GM18502 (cell line): ENCODE data around the gene ART3.
"Not testable (repeated sequence)": the region's sequence is repeated elsewhere in the genome, so short reads cannot be mapped to it uniquely, and the experiment has no call there.

Experiments
- ATAC-seq: cut with Tn5 transposase; IDR thresholded peaks from one replicate; pipeline ENCODE4 v1.9.1; 2021; ENCODE audit warnings: mild to moderate bottlenecking; ENCODE audit not compliant: unreplicated experiment, poor library complexity

The ART3 gene, protein sequence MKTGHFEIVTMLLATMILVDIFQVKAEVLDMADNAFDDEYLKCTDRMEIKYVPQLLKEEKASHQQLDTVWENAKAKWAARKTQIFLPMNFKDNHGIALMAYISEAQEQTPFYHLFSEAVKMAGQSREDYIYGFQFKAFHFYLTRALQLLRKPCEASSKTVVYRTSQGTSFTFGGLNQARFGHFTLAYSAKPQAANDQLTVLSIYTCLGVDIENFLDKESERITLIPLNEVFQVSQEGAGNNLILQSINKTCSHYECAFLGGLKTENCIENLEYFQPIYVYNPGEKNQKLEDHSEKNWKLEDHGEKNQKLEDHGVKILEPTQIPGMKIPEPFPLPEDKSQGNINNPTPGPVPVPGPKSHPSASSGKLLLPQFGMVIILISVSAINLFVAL

DNA sequence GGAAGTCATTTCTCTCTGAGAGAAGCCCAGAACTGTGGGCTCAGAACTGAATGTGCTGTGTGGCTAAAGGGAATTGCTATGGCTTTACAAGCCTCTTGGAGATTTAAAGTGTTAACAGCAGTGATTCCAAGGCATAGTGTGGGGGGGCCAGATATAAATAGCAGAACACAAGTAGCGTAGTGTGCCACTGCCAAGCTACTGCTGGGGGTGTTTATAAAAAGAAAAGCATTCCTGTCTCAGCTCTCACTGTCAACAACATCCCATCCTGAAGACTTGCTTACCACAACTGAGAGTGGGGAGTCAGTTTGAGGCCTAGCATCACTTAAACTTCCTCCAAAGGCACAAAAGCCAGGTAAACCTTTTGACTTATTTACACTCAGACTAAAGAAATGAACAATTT is at the start of gene ART3:
Gene ART3 (plus strand): TSS at position 242 of the 400 bp plus-strand sequence. CDS start 1,181 bp downstream, outside the sequence.
- no peak for ATAC-seq

DNA sequence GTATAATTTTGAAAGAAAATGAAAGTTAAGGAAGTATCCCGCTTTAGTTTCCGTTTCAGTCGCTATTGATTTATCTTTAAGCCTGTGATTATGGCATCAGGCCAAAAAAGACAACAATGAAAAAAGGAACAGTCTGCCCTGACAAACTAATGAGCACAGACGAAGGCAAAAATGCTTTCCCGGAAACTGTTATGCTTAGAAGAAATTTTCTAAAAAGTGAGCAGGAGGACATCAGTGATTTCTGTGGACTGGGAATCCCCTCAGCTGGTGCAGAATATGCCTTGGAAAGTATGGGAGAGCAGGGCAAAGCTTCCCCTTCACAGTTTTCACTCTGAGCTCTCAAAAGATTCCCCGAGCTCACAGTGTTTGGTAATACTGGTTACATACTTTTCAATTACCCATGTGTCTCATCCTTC is 46.2 kb upstream of the ART3 start:
- ATAC-seq = no peak

DNA sequence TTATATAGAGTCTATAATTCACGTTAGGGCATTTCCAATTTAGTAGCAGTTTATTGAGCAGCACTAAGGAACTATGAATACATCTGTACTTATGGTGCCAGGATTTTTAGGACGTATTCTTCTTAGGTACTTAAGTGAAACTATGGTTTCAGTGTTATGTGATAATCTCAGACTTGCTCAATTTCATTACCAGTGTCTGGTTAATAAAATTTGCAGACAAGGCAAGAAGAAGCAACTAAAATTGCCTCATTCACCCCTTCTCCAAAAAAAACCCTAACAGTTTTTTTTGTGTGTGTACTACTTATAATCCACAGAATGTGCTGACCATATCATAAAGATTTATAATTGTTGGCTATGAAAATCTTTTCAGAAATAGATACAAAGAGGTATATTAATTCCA is 45.2 kb upstream of the ART3 start:
- no peak for ATAC-seq

DNA sequence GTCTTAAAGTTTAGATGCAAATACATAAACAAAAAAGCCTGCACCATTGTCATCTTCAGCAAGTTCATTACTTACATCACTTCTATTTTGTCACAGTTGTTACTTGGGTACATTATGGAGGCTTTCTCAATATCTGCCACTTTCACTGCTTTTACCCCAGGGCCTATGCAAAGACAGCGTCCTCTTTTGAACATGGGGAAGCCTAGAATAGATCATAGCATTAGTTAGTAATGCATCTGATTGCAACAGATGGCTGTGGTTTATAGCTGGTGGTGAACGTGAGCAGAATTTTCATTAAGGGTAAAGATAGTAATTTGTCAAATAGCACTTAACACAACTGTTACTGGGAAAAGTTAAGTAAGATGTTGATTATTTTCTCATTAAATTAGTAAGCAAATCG is 39.4 kb upstream of the ART3 start:
- no peak for ATAC-seq

DNA sequence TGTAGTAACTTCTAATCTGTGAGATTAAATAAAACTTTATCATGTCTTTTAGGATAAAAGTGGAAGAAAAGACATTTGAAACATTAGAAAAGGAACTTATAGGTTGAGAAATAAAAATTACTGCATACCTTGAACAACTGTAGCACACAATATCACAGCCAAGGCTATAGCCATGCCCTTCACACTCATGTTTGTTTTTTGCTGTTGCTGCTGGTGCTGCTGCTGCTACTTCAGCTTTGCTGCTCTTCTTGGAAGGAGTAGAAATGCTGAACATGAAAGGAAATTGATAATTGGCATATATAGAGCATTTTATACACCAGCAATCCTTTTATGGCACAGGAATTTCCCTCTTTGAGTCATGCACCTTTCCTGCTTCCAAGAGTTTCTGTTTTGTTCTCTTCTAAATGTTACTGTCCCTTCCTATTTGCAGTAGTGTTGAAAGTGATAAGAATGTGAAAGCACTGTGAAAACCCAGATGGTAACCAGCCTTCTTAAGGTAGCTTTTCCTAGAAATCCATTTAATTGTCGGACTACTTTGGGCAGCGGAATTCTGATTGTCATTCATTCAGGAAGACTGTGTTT is 38.6 kb upstream of the ART3 start, which contains the start of gene CXCL11:
Gene CXCL11 (minus strand): TSS at position 272 of the 582 bp plus-strand sequence. CDS start 83 bp downstream, at position 189.
- no peak for ATAC-seq

DNA sequence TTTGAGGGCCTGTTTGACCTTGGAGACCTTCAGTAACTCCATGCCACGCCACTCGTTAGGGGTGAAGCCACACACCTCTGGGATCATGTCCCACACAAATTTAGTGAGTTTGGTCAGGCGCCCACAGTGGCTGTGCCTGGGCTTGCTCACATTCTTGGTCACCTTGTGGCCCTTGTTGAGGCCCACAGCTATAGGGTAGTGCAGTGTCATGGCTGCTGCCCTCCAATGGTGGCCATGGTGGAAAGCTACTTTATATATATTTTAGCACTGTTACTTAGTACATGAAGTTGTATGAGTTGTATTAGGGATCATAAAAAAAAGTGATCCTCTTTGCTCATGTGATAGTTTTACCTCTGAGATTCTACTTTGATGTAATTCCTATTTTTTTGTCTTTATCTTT is 37.7 kb upstream of the ART3 start:
- no peak for ATAC-seq

DNA sequence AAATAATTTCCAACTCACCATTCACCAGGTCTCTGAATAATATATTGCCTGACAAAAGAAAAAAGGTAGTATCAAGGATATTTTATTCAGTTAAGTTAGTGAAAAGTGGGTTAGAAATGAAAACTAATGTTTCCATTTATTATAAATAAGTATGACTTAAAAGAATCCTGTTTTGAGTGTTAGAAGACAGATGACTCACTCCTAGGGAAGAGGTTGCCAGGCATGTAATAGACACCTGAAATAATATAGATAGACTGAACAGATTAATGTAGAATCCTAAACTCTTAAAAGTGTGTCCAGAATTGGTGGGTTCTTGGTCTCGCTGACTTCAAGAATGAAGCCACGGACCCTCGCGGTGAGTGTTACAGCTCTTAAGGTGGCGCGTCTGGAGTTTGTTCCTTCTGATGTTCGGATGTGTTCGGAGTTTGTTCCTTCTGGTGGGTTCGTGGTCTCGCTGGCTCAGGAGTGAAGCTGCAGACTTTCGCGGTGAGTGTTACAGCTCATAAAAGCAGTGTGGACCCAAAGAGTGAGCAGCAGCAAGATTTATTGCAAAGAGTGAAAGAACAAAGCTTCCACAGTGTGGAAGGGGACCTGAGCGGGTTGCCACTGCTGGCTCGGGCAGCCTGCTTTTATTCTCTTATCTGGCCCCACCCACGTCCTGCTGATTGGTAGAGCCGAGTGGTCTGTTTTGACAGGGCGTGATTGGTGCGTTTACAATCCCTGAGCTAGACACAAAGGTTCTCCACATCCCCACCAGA is 32.1 kb upstream of the ART3 start:
- not testable (repeated sequence) for ATAC-seq

DNA sequence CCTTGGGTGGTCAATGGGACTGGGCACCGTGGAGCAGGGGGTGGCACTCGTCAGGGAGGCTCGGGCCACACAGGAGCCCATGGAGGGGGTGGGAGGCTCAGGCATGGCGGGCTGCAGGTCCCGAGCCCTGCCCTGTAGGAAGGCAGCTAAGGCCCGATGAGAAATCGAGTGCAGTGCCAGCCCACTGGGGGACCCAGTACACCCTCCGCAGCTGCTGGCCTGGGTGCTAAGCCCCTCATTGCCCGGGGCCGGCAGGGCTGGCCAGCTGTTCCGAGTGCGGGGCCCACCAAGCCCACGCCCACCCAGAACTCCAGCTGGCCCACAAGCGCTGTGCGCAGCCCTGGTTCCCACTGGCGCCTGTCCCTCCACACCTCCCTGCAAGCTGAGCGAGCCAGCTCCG is 31.2 kb upstream of the ART3 start:
- not testable (repeated sequence) for ATAC-seq

DNA sequence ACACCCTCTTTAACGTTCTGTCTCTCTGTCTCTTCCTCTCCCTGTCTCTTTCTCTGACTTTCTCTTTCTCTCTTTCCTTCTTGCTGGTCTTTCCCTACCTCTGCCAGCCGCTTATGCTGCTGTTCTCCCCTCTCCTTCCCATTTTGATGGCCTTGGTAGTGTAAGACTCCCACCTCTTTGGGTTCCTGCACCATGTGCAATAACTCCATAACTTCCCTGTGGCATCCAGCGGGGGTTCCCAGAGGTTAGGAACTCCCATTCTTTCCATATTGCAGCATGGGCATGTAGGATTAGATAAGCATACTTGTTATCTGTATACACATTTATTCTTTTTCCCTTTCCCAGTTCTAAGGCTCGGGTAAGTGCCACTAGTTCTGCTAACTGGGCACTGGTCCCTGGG is 29.8 kb upstream of the ART3 start:
- ATAC-seq = not testable (repeated sequence)

DNA sequence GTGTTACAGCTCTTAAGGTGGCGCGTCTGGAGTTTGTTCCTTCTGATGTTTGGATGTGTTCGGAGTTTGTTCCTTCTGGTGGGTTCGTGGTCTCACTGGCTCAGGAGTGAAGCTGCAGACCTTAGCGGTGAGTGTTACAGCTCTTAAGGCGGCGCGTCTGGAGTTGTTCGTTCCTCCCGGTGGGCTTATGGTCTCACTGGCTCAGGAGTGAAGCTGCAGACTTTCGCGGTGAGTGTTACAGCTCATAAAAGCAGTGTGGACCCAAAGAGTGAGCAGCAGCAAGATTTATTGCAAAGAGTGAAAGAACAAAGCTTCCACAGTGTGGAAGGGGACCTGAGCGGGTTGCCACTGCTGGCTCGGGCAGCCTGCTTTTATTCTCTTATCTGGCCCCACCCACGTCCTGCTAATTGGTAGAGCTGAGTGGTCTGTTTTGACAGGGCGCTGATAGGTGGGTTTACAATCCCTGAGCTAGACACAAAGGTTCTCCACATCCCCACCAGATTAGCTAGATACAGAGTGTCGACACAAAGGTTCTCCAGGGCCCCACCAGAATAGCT is 24.6 kb upstream of the ART3 start:
- ATAC-seq = not testable (repeated sequence)

DNA sequence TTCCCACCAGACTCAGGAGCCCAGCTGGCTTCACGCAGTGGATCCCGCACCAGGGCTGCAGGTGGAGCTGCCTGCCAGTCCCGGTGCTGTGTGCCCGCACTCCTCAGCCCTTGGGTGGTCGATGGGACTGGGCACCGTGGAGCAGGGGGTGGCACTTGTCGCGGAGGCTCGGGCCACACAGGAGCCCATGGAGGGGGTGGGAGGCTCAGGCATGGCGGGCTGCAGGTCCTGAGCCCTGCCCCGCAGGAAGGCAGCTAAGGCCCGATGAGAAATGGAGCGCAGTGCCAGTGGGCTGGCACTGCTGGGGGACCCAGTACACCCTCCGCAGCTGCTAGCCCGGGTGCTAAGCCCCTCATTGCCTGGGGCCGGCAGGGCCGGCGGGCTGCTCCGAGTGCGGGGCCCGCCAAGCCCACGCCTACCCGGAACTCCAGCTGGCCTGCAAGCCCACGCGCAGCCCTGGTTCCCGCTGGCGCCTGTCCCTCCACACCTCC is 23.9 kb upstream of the ART3 start:
- not testable (repeated sequence) for ATAC-seq

DNA sequence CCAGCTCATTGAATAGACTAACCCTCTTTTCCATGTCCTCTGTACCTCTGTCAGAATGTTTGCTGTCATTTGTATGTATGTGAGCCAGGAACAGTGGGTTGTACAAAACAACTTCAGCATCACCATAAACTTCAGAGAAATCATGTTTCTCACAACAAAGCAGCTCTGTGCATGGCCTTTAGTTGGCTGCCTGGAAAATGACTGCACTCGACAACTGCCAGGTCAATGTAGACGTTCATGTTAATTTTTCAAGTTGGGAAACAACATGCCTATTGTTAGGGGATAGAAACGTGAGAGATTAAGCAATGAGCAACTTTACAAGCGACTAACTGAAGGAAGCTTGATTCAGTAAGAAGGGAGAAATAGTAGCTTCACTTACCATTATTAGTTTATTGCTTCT is 20.8 kb upstream of the ART3 start:
- ATAC-seq = no peak

DNA sequence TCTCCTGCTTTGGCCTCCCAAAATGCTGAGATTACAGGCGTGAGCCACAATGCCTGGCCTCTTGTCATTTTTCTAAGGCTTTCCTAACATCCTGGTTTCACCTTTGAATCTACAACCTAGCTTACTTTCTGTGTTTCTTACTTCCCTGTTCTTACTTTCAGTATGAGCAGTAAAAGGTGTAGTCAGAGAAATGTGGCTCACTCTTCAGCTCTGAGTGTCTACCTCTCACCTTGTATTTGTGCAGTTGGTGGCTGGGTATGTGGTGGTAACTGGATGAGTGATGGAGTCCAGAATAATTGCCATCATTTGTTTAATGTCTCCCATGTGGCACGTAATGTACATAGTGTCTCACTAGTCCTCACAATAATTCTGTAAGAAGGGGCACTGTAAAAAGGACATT is 19.5 kb upstream of the ART3 start:
- ATAC-seq = peak; percentile 96

DNA sequence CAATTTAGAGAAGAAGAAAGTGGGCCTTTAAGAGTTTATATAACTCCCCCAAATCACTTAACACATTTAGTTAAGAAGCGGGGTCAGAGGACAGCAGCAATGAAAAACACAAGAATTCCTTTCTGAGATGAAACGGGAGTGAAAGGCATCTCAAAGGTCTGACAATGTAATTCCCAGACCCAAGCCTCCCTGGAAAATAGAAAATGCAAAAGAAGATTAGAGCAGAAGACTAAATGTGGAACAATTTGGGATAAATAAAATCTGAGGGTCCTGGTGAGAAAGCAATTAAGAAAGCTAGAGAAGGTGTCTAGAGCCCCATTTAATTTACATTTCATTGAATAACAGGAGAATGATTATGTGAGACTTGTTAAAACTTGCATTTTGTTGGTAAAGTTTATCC is 19.1 kb upstream of the ART3 start:
- no peak for ATAC-seq

DNA sequence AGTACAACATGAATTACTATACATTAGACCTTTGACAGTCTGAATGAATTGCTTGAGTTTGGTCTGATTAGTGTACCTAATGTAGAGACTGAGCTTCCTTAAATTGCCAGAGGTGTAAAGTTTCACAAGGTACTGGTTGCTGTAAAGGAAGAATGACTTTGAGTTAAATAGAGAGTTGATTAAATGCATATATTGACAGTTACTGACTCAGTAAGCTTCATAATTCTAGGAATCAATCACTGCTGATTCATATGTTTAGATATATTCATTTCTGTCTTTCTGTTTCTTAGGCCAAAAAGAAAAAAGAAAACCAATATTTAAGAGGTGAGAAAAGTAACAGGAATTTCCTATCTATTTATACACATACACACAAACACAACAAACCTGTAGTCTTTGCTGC is 16.2 kb upstream of the ART3 start:
- ATAC-seq = peak; percentile 54

DNA sequence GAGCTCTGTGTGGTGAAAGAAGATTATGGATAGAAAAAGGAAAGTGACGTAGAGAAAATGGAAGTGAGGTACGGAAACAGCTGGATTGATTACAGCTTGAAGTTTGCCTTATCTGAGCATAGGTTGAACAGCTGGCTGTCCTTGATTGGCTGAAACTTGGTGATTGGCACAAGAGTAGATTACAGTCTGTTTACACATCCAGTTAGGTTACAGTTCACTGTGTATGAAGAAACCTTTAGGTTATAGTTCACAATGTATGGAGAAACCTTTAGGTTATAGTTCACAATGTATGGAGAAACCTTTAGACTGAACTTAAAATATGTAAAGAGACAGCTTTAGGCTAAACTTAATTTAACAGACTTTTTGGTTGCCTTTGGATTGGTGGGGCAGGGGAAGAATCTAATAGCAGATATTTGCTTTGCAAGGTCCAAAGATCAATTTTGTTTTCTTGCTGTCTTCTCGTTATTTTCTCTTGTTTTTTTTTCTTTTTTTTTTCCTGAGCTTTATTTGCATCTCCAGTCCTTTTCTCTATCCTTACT is 15.6 kb upstream of the ART3 start:
- ATAC-seq = peak; percentile 33

DNA sequence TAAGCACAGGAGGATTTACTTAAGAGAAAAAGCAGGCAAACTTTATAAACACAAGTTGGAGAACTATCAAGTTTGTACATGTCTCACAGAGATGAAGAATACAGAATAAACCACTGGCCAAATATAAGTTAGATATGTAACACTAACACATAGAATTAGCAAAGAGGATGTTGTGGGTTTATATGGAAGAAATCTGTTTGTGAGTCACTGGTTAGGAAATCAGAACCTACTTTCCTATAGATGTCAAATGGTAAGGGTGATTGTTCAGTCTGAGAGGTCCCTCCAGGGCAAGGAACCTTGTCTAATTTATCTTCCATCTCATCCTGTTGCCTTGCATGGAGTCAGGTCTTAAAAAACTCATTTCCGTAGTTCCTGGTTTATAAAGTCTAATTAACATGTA is 14.8 kb upstream of the ART3 start:
- ATAC-seq = no peak

DNA sequence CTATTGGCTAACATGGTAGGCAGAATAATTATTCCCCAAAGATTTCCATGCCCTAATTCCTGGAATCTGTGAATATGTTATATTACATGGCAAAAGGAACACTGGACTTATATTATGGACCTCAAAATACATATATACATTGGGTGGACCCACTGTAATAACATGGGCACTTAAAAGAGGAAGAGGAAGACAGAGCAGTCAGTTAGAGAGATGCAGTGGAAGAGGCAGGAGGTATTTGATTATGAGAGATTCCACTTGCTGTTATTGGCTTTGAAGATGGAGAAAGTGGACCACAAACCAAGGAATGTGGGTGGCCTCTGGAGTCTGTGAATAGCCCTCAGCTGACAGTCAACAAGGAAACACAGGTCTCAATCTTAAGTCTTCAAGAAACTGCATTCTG is 14.0 kb upstream of the ART3 start:
- no peak for ATAC-seq

DNA sequence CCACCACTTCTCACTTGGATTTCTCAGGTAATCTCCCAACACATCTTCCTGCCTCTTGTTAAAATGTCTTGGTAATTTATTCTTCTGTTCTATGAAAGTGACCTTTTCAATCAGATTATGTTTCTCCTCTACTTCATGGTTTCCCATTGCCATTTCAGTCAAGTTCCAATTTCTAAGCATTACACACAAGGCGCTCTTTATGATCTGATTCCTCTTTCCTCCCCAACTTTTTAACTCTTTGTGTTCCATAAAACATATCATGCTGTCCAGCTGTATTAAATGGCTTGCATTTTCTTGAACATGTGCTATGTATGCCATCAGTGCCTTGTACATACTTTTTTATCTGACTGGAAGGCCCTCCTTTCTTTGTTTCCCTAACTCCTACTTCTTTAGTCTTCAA is 13.1 kb upstream of the ART3 start:
- ATAC-seq = no peak

DNA sequence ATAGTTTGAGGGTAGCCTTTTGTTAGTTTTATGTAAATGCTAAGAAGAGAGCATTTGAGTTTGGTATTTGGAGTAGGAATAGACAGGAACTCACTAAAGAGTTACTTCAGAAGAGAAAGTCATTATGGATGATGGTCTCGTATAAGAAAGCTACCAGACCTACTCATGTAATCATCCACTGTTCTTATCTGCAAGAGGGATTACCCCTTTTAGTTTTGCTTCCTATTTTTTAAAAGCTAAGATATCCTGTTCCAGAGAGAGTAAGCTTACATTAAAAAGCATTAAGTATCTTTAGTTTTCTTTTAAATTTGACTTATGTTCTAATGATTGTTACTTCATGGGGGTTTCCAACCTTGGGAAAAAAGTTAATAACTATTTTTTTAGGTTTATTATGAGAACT is 12.5 kb upstream of the ART3 start:
- ATAC-seq = peak; percentile 66
